Parathyroid adenoma (tissue), 2 donors: ENCODE data around the gene RHOF.

ENCODE experiments used
- H2AFZ ChIP-seq: fragments of 300-600 bp; sonication (generic); one replicate; pipeline ENCODE4 v1.7.0; 2017; ENCODE audit warnings: antibody characterized with exemption, mild to moderate bottlenecking
- H3K27ac ChIP-seq: fragments of 300-600 bp; sonication (generic); one replicate; pipeline ENCODE4 v1.7.0; 2017
- H3K27me3 ChIP-seq: fragments of 300-600 bp; sonication (generic); one replicate; pipeline ENCODE4 v1.7.0; 2017; ENCODE audit warnings: low read length; ENCODE audit not compliant: control insufficient read depth, insufficient read depth
- H3K36me3 ChIP-seq: fragments of 300-600 bp; sonication (generic); one replicate; pipeline ENCODE4 v1.7.0; 2017; ENCODE audit warnings: low read length; ENCODE audit not compliant: control insufficient read depth, insufficient read depth
- H3K4me1 ChIP-seq: fragments of 300-600 bp; sonication (generic); one replicate; pipeline ENCODE4 v1.7.0; 2017; ENCODE audit warnings: control low read depth
- H3K4me2 ChIP-seq: fragments of 300-600 bp; sonication (generic); one replicate; pipeline ENCODE4 v1.7.0; 2017; ENCODE audit warnings: low read length
- H3K4me3 ChIP-seq: fragments of 300-600 bp; sonication (generic); one replicate; pipeline ENCODE4 v1.7.0; 2017; ENCODE audit warnings: low read depth, low read length
- H3K79me2 ChIP-seq: fragments of 300-600 bp; sonication (generic); one replicate; pipeline ENCODE4 v1.7.0; 2017; ENCODE audit warnings: control low read depth
- H3K9ac ChIP-seq: fragments of 300-600 bp; sonication (generic); one replicate; pipeline ENCODE4 v1.7.0; 2017; ENCODE audit warnings: mild to moderate bottlenecking
- H3K9me3 ChIP-seq: fragments of 300-600 bp; sonication (generic); one replicate; pipeline ENCODE4 v1.7.0; 2017; ENCODE audit warnings: low read length; ENCODE audit not compliant: control insufficient read depth
- TF ChIP-seq, protein P1 (sequence below): fragments of 300-600 bp; sonication (generic); IDR thresholded peaks from one replicate; pipeline ENCODE4 v1.7.0; 2017; ENCODE audit warnings: antibody characterized with exemption, mild to moderate bottlenecking
- donor health status: primary hyperparathyroidism.

Gene RHOF

GRCh38 chr12:121755591-121755990, 37.9 kb downstream of the RHOF start:
- H3K4me3 ChIP-seq, result no peak overlapping the region
- H3K9me3 ChIP-seq, result no peaks in the 10 kb centered on the region
- no peaks in the 10 kb centered on the region for H3K27me3 ChIP-seq
- no peaks in the 10 kb centered on the region for H3K79me2 ChIP-seq
- H3K4me2 ChIP-seq, result no peak overlapping the region
- H3K36me3 ChIP-seq, result no peaks in the 10 kb centered on the region
- TF ChIP-seq, protein P1, sequence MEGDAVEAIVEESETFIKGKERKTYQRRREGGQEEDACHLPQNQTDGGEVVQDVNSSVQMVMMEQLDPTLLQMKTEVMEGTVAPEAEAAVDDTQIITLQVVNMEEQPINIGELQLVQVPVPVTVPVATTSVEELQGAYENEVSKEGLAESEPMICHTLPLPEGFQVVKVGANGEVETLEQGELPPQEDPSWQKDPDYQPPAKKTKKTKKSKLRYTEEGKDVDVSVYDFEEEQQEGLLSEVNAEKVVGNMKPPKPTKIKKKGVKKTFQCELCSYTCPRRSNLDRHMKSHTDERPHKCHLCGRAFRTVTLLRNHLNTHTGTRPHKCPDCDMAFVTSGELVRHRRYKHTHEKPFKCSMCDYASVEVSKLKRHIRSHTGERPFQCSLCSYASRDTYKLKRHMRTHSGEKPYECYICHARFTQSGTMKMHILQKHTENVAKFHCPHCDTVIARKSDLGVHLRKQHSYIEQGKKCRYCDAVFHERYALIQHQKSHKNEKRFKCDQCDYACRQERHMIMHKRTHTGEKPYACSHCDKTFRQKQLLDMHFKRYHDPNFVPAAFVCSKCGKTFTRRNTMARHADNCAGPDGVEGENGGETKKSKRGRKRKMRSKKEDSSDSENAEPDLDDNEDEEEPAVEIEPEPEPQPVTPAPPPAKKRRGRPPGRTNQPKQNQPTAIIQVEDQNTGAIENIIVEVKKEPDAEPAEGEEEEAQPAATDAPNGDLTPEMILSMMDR, result no peak
- H3K27ac ChIP-seq, result no peak overlapping the region
- no peak overlapping the region for H3K9ac ChIP-seq
- no peak overlapping the region for H2AFZ ChIP-seq
- no peaks in the 10 kb centered on the region for H3K4me1 ChIP-seq

DNA sequence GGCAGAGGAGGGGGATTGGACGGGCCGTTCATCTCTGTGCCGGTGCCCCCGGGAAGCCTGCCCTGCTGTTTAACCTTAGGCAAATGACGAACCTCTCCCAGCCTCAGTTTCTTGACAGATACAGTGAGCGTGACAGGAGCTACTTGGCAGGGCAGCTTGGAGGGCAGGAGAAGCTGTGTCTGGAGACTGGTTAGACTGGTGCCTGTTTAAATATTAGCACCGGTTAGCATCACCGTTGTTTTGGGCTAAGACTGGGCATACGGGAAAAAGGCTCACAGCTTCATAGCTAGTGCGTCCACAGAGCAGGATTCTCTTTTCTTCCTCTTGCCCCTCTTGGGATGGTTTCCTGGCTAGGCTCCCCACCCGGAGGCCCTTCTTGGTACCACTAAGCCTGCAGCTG, 38.7 kb downstream of the RHOF start:
- H3K36me3 ChIP-seq, result no peaks in the 10 kb centered on the region
- no peak overlapping the region for H3K27ac ChIP-seq
- H3K4me3 ChIP-seq, result no peak overlapping the region
- no peak overlapping the region for H2AFZ ChIP-seq
- no peaks in the 10 kb centered on the region for H3K27me3 ChIP-seq
- H3K4me1 ChIP-seq, result no peaks in the 10 kb centered on the region
- H3K9me3 ChIP-seq, result no peaks in the 10 kb centered on the region
- no peaks in the 10 kb centered on the region for H3K79me2 ChIP-seq
- TF ChIP-seq, protein P1, result no peak
- H3K9ac ChIP-seq, result no peak overlapping the region
- no peak overlapping the region for H3K4me2 ChIP-seq

- H3K9ac ChIP-seq, result no peak overlapping the region
- H3K4me3 ChIP-seq, result no peak overlapping the region
- H3K36me3 ChIP-seq, result no peaks in the 10 kb centered on the region
- H3K27me3 ChIP-seq, result no peaks in the 10 kb centered on the region
- no peaks in the 10 kb centered on the region for H3K9me3 ChIP-seq
- no peaks in the 10 kb centered on the region for H3K4me1 ChIP-seq
- no peak overlapping the region for H3K27ac ChIP-seq
- no peak overlapping the region for H2AFZ ChIP-seq
- no peak overlapping the region for H3K4me2 ChIP-seq
- TF ChIP-seq, protein P1, result no peak
- no peaks in the 10 kb centered on the region for H3K79me2 ChIP-seq
These were observed 39.6 kb downstream of the RHOF start for GRCh38 chr12:121753844-121754264.

- Histone ChIP-seq H3K79me2 (no peaks in the 10 kb centered on the region), H3K9ac (no peak overlapping the region), H3K36me3 (no peaks in the 10 kb centered on the region), H3K9me3 (no peaks in the 10 kb centered on the region), H3K4me3 (no peak overlapping the region), H3K27ac (no peak overlapping the region), H3K4me1 (no peaks in the 10 kb centered on the region), H3K4me2 (no peak overlapping the region), H2AFZ (no peak overlapping the region), H3K27me3 (no peaks in the 10 kb centered on the region)
- TF ChIP-seq, protein P1, result no peak
These were observed 41.6 kb downstream of the RHOF start for GRCh38 chr12:121751749-121752351.

- no peaks in the 10 kb centered on the region for H3K27me3 ChIP-seq
- no peaks in the 10 kb centered on the region for H3K9me3 ChIP-seq
- no peak overlapping the region for H3K27ac ChIP-seq
- no peak overlapping the region for H3K9ac ChIP-seq
- H2AFZ ChIP-seq, result no peak overlapping the region
- H3K4me1 ChIP-seq, result no peaks in the 10 kb centered on the region
- H3K4me2 ChIP-seq, result no peak overlapping the region
- H3K79me2 ChIP-seq, result no peaks in the 10 kb centered on the region
- TF ChIP-seq, protein P1, result no peak
- H3K36me3 ChIP-seq, result no peaks in the 10 kb centered on the region
- H3K4me3 ChIP-seq, result no peak overlapping the region
These were observed 42.5 kb downstream of the RHOF start for GRCh38 chr12:121751034-121751433.
